ENCODE measurements around the gene HDAC3. TPM values are rescaled to one million over a fixed set of nuclear protein-coding genes. Genes with fewer than 3 reads are reported as not detected.

The HDAC3 gene
- polyA plus RNA-seq, 1 of the 3 experiments (the other 2 are of a cell fraction) = 104 TPM

GRCh38 chr5:141623186-141623585 is 13.5 kb downstream of the HDAC3 start:
- Histone ChIP-seq H3K4me3 (ENCODE audit: low read depth in 2 of 2, low read length in 1 of 2) (no peak overlapping the region), H3K4me2 (no peak overlapping the region), H4K20me1 (ENCODE audit: insufficient read depth) (no peaks in the 10 kb centered on the region), H3K36me3 (replicated peaks in 1 of 2; ENCODE audit: control insufficient read depth in 1 of 2, insufficient read depth in 2 of 2, low read length in 1 of 2) (peaks cover 59 to 63% of the 10 kb centered on the region in 2 experiments), H3K27ac (ENCODE audit: low read depth in 2 of 2, low read length in 1 of 2) (peak overlapping the region in 1 of 2 experiments; percentile 68; a peak in 2 of 4 replicates), H2AFZ (ENCODE audit: low read depth) (no peak overlapping the region), H3K27me3 (ENCODE audit: insufficient read depth) (no peaks in the 10 kb centered on the region), H3K9ac (no peak overlapping the region), H3K4me1 (ENCODE audit: control insufficient read depth in 1 of 2, insufficient read depth in 2 of 2, low read depth in 1 of 2, low read length in 1 of 2) (peaks cover 0 to 4% of the 10 kb centered on the region in 2 experiments; a peak in 1 of 4 replicates), H3K9me2 (no peaks in the 10 kb centered on the region), H3F3A (replicated peaks; ENCODE audit: insufficient read depth) (peaks cover 20% of the 10 kb centered on the region), H3K9me3 (no peaks in the 10 kb centered on the region), H3K79me2 (ENCODE audit: insufficient read depth) (peaks cover 3% of the 10 kb centered on the region)
- POLR2A ChIA-PET = no interaction called here
- CTCF ChIA-PET = interaction anchor here (0.7 to 14.8 kb wide), 6 partner anchors 12 to 337 kb away, joined by 3 to 280 read pairs (median 3); partner anchors contain the start of genes HDAC3 and RELL2
- TF ChIP-seq EZH2phosphoT487 (IDR thresholded peaks at IDR 0.05; ENCODE audit: borderline replicate concordance, low read depth) = no peak
- TF ChIP-seq RAD21 (IDR thresholded peaks at IDR 0.05; ENCODE audit: low read length) = no peak
- TF ChIP-seq FOXJ3 (CRISPR knock-in tag; IDR thresholded peaks at IDR 0.05) = no peak
- no peak for TF ChIP-seq RCOR1 (IDR thresholded peaks at IDR 0.05; ENCODE audit: low read length)
- TF ChIP-seq USF2 (IDR thresholded peaks at IDR 0.05; ENCODE audit: borderline replicate concordance, low read depth, low read length) = no peak
- no peak for TF ChIP-seq ZBTB33 (IDR thresholded peaks at IDR 0.05; ENCODE audit: borderline replicate concordance, low read depth)
- no peak for TF ChIP-seq GATA2 (CRISPR knock-in tag; IDR thresholded peaks at IDR 0.05)
- TF ChIP-seq FOXM1 (IDR thresholded peaks at IDR 0.05; ENCODE audit: low read depth) = no peak
- no peak for TF ChIP-seq YY1 (IDR thresholded peaks at IDR 0.05; ENCODE audit: low read depth)
- TF ChIP-seq MXI1 (IDR thresholded peaks at IDR 0.05; ENCODE audit: low read depth, low read length) = no peak
- no peak for DNase-seq

GRCh38 chr5:141618804-141619554 is 17.7 kb downstream of the HDAC3 start, which contains the start of gene DIAPH1:
Gene DIAPH1 (minus strand): TSS chr5:141619000. CDS start chr5:141618914, 86 bp downstream.
- H3K4me1 ChIP-seq (ENCODE audit: control insufficient read depth in 1 of 2, insufficient read depth in 2 of 2, low read depth in 1 of 2, low read length in 1 of 2) = peaks cover 9 to 12% of the 10 kb centered on the region in 2 experiments; a peak in 2 of 4 replicates
- peak within 1 kb of the TSS; percentile 92 for H2AFZ ChIP-seq (ENCODE audit: low read depth)
- H3K79me2 ChIP-seq (ENCODE audit: insufficient read depth) = peaks cover 46% of the 10 kb centered on the region
- POLR2A ChIA-PET = interaction anchor here (0.7 to 2.3 kb wide), 7 partner anchors 13 to 61 kb away, joined by 3 to 17 read pairs (median 5); partner anchors contain the start of genes FCHSD1, HDAC3 and RELL2
- peak within 1 kb of the TSS; percentile 67 to 72 for H3K27ac ChIP-seq (ENCODE audit: low read depth in 2 of 2, low read length in 1 of 2)
- H3F3A ChIP-seq (replicated peaks; ENCODE audit: insufficient read depth) = peaks cover 29% of the 10 kb centered on the region
- no peaks in the 10 kb centered on the region for H3K9me2 ChIP-seq
- CTCF ChIA-PET = interaction anchor here (0.6 to 14.8 kb wide), 33 partner anchors 8 to 928 kb away, joined by 3 to 280 read pairs (median 6); partner anchors contain the start of genes FCHSD1, HARS1, HARS2 and HDAC3
- peak within 1 kb of the TSS; percentile 94 for H3K4me2 ChIP-seq
- H4K20me1 ChIP-seq (ENCODE audit: insufficient read depth) = no peaks in the 10 kb centered on the region; the same call in 1 of the 2 replicates
- peak within 1 kb of the TSS; percentile 92 for H3K9ac ChIP-seq
- H3K36me3 ChIP-seq (replicated peaks in 1 of 2; ENCODE audit: control insufficient read depth in 1 of 2, insufficient read depth in 2 of 2, low read length in 1 of 2) = peaks cover 33 to 36% of the 10 kb centered on the region in 2 experiments
- H3K4me3 ChIP-seq (ENCODE audit: low read depth in 2 of 2, low read length in 1 of 2) = peak within 1 kb of the TSS; percentile 72 to 82
- WGBS (ENCODE audit: low lambda C conversion rate) = 6% methylated on average over 26 of the region's 70 CpGs
- peak; percentile 99 for DNase-seq
- no peaks in the 10 kb centered on the region for H3K9me3 ChIP-seq
- H3K27me3 ChIP-seq (ENCODE audit: insufficient read depth) = no peaks in the 10 kb centered on the region
- peak; percentile 100 for TF ChIP-seq MXI1 (IDR thresholded peaks at IDR 0.05; ENCODE audit: low read depth, low read length)
- TF ChIP-seq YY1 (IDR thresholded peaks at IDR 0.05; ENCODE audit: low read depth) = peak; percentile 73
- no peak for TF ChIP-seq ZBTB33 (IDR thresholded peaks at IDR 0.05; ENCODE audit: borderline replicate concordance, low read depth)
- TF ChIP-seq ELF1 (IDR thresholded peaks at IDR 0.05) = peak; percentile 99
- no peak for TF ChIP-seq MEF2A (IDR thresholded peaks at IDR 0.05; ENCODE audit: borderline replicate concordance, low read depth)
- peak; percentile 93 for TF ChIP-seq CHD2 (IDR thresholded peaks at IDR 0.05; ENCODE audit: low read length, partially characterized antibody)
- peak; percentile 99 for TF ChIP-seq SIN3A (IDR thresholded peaks at IDR 0.05; ENCODE audit: borderline replicate concordance, low read depth, low read length)
- TF ChIP-seq FOSL2 (IDR thresholded peaks at IDR 0.05; ENCODE audit: borderline replicate concordance, low read depth) = peak; percentile 29; the same call in 1 of the 2 replicates
- TF ChIP-seq IRF3 (IDR thresholded peaks at IDR 0.05; ENCODE audit: low read depth, low read length) = no peak
- peak; percentile 14 to 65; a peak in 2 of 4 replicates for TF ChIP-seq EP300 (IDR thresholded peaks at IDR 0.05; ENCODE audit: borderline replicate concordance in 1 of 2, low read depth in 1 of 2, low read length in 1 of 2)
- TF ChIP-seq GATA2 (CRISPR knock-in tag; IDR thresholded peaks at IDR 0.05) = no peak
- no peak for TF ChIP-seq RXRA (IDR thresholded peaks at IDR 0.05; ENCODE audit: borderline replicate concordance, low read depth)
- peak; percentile 74 for TF ChIP-seq RAD21 (IDR thresholded peaks at IDR 0.05; ENCODE audit: low read length)
